Type B pancreatic cell (in vitro differentiated cells): ENCODE measurements around the gene APOB. TPM values are rescaled to one million over a fixed set of nuclear protein-coding genes. Genes with fewer than 3 reads are reported as not detected.

Experiments used
- DNase-seq: peaks from one replicate; pipeline ENCODE4 v3.0.0; 2021; ENCODE audit warnings: mixed read lengths; ENCODE audit not compliant: unreplicated experiment; ENCODE audit errors: extremely low spot score
- H3K27ac Mint-ChIP-seq: 2 replicates; pipeline ENCODE4 v1.8.0; 2021; ENCODE audit warnings: mild to moderate bottlenecking, mixed read lengths
- H3K27me3 Mint-ChIP-seq: 2 replicates; pipeline ENCODE4 v1.8.0; 2021; ENCODE audit warnings: mixed read lengths
- H3K36me3 Mint-ChIP-seq: 2 replicates; pipeline ENCODE4 v1.8.0; 2021; ENCODE audit warnings: mixed read lengths
- H3K4me1 Mint-ChIP-seq: one replicate; pipeline ENCODE4 v1.8.0; 2021; ENCODE audit warnings: mixed read lengths; ENCODE audit not compliant: unreplicated experiment
- H3K4me3 Mint-ChIP-seq: 2 replicates; pipeline ENCODE4 v1.8.0; 2021; ENCODE audit warnings: mild to moderate bottlenecking, mixed read lengths
- H3K9me3 Mint-ChIP-seq: 2 replicates; pipeline ENCODE4 v1.8.0; 2021; ENCODE audit warnings: mixed read lengths
- total RNA-seq: library from RNA; stranded (reverse); gene quantifications from 2 replicates; pipeline ENCODE4 v1.2.1, GENCODE V29; 2021; ENCODE audit warnings: low replicate concordance
- TF ChIP-seq, protein P1 (sequence below): fragments of 200-600 bp; sonication (generic); conservative IDR thresholded peaks from 2 replicates; pipeline ENCODE4 v1.5.0; 2021; ENCODE audit warnings: antibody characterized with exemption, mild to moderate bottlenecking

The APOB gene
- total RNA-seq, 1 donor from 2014 or later: 19.6 TPM

DNA sequence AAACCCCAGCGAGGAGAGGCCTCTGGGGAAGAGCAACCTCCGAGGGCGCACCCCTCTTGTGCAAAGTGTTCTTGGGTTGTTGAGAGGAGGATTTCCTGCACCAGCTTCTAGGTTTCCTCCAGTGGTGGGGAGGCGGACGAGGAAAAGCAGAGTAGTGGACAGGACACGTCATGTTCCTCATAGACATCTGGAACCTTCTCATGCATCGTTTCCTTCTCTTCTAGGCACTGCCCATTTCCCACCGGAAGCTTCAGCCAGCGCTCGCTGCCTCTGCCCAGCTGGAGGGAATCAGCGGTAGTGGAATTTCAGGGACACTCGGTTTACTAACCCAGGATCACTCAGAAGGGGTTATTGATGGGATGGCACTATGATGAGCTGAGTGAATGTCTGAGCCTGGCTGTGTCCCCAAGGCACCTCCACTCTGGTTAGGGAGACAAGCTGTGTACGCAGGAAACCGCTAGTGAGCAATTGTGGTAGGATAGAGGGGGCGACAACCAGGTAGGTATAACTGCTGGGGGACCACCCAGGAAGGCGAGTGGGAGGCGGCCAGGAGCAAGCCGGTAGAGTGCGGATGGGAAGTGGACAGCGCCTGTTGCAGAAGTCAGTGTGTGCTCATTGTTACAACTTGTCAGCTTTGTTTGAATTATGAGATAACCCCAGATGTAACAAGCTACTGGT lies 960 bp upstream of the APOB start:
- H3K27ac Mint-ChIP-seq: no peak overlapping the region
- H3K27me3 Mint-ChIP-seq: peaks cover 50% of the 10 kb centered on the region
- H3K9me3 Mint-ChIP-seq: no peaks in the 10 kb centered on the region
- H3K4me3 Mint-ChIP-seq: no peak overlapping the region
- TF ChIP-seq, protein P1, sequence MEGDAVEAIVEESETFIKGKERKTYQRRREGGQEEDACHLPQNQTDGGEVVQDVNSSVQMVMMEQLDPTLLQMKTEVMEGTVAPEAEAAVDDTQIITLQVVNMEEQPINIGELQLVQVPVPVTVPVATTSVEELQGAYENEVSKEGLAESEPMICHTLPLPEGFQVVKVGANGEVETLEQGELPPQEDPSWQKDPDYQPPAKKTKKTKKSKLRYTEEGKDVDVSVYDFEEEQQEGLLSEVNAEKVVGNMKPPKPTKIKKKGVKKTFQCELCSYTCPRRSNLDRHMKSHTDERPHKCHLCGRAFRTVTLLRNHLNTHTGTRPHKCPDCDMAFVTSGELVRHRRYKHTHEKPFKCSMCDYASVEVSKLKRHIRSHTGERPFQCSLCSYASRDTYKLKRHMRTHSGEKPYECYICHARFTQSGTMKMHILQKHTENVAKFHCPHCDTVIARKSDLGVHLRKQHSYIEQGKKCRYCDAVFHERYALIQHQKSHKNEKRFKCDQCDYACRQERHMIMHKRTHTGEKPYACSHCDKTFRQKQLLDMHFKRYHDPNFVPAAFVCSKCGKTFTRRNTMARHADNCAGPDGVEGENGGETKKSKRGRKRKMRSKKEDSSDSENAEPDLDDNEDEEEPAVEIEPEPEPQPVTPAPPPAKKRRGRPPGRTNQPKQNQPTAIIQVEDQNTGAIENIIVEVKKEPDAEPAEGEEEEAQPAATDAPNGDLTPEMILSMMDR: no peak
- peaks cover 5% of the 10 kb centered on the region for H3K4me1 Mint-ChIP-seq
- no peak for DNase-seq
- no peaks in the 10 kb centered on the region for H3K36me3 Mint-ChIP-seq

DNA sequence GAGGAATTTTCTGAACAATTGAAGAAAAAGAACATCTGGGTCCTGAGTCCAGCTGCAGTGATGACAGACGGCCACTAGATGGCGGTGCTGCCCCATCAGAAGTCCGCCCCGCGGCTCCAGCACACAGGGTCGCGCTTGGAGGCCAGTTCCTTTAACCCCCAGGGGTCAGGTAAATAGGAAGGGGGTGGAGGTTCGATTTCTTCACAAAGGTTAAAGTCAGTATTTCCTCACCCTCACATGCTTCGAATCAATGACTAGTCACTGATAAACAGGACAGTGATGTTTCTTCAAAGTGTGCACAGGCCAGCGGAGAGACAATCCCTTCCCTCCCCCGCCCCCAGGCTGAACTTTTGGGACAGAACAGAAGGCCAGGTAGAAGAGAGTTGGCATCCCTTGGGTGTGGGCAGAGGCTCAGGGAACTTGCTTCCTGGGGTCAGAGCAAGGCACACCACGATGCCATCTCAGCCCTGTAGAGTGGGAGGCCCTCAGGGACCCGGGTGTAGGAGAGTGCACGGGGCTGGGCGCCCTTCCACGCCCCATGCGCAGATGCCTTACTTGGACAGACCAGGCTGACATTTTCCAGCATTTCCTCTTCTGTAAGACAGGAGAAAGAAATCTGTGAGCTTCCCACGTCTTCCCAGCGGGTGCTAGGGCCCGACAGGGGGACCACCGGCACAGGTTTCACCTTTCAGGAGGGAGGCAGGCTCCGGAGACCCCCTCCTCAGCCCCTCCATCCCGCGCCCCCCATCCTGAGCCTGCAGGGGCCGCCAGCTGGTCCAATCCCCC lies 722 bp downstream of the APOB start:
- Mint-ChIP-seq H3K27ac (peak overlapping the region; percentile 83), H3K4me3 (peak overlapping the region; percentile 85), H3K36me3 (no peaks in the 10 kb centered on the region), H3K9me3 (no peaks in the 10 kb centered on the region), H3K4me1 (peaks cover 5% of the 10 kb centered on the region), H3K27me3 (peaks cover 58% of the 10 kb centered on the region)
- TF ChIP-seq, protein P1: peak; percentile 100
- DNase-seq: peak; percentile 77

DNA sequence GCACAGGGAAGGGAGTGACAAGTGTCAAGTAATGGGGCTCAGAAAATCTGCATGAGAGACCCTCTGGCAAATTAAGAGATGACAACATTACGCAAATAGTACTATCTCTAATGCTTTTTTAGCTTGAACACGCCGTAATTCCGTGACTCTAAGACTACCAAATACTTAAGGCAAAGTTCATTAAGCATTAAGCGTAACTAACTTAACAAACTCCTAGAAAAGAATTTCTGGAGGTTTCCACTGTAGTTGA lies 1.2 kb downstream of the APOB start:
- Mint-ChIP-seq H3K36me3 (no peaks in the 10 kb centered on the region), H3K27me3 (peaks cover 54% of the 10 kb centered on the region), H3K9me3 (no peaks in the 10 kb centered on the region), H3K4me1 (peaks cover 5% of the 10 kb centered on the region), H3K27ac (peak overlapping the region; percentile 83), H3K4me3 (peak overlapping the region; percentile 85)
- no peak for DNase-seq
- TF ChIP-seq, protein P1: no peak

DNA sequence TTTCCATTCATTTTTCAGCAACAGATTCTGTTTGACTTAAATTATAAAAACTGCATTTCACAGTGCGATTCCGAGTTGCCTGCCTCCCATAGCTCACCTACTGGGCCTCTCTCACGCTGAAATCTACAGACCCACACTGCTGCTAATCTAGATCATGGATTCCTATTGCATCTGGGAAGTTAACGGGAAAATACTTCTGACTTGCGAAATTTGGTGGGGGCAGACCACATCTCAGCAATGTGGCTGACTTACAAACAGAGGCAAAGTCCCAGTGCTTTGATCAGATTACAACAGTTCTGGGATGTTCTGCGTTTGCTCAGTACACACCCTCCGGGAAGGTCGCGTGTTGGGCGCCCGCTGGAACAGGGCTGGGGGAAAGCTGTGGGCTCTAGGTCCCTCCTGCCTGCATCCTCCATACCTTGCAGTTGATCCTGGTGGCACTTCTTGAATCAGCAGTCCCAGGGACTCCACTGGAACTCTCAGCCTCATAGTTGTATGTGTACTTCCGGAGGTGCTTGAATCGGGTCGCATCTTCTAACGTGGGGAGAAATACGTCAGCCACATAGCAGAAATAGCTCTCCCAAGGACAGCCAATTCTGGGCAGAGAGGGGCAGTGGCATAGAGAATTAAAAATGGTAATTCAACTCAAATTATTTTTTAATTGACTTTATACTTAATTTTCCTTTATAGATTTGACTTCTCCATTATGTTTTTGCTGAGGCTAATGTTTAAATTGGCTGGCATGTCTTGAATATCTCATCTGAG lies 1.7 kb downstream of the APOB start:
- TF ChIP-seq, protein P1: no peak
- Mint-ChIP-seq H3K9me3 (no peaks in the 10 kb centered on the region), H3K4me1 (peaks cover 5% of the 10 kb centered on the region), H3K27me3 (peaks cover 52% of the 10 kb centered on the region), H3K36me3 (no peaks in the 10 kb centered on the region), H3K27ac (no peak overlapping the region), H3K4me3 (peak overlapping the region; percentile 30)
- no peak for DNase-seq

DNA sequence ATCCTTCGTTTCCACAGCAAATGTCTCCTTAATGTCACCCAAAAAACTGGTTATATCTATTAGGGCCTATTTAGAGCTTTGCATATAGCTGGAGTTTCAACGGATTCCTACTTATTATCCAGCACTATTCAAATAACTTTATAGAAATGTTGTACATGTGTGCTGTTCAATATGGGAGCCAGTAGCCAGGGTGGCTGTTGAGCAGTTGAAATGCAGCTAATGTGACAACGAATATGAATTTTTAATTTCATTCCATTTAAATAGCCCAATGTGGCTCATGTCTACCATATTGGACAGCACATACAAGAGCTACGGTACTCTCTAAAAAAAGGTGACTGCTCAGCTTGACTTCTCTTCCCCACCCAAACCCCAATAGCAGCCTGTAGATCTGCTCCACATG lies 2.4 kb downstream of the APOB start:
- DNase-seq: no peak
- Mint-ChIP-seq H3K27ac (no peak overlapping the region), H3K27me3 (peaks cover 47% of the 10 kb centered on the region), H3K36me3 (no peaks in the 10 kb centered on the region), H3K4me1 (peaks cover 5% of the 10 kb centered on the region), H3K4me3 (no peak overlapping the region), H3K9me3 (no peaks in the 10 kb centered on the region)
- TF ChIP-seq, protein P1: no peak
